Small intestine (tissue), 7 donors: ENCODE measurements around the gene CAMK2B. TPM values are rescaled to one million over a fixed set of nuclear protein-coding genes. Genes with fewer than 3 reads are reported as not detected.

ENCODE experiments used
- DNase-seq, 2 donors: peaks; one replicate each; pipeline versions ENCODE4 v3.0.0 to v3.0.0-alpha.2; 2013
- FAIRE-seq: peaks from 2 replicates; lab custom pipeline; 2012; peaks lifted over from hg19 to GRCh38; lab: Jason Lieb, UNC
- H3K27ac ChIP-seq, 3 donors: one replicate each; pipeline ENCODE4 v1.5.1; 2013; ENCODE audit warnings: low read length in 2 of 3, mild to moderate bottlenecking in 2 of 3, control low read depth in 1 of 3, inconsistent platforms in 1 of 3, low read depth in 1 of 3, moderate library complexity in 1 of 3
- H3K27me3 ChIP-seq, 3 donors: one replicate each; pipeline ENCODE4 v1.6.1; 2013; ENCODE audit warnings: low read length in 3 of 3, inconsistent platforms in 1 of 3; ENCODE audit not compliant: control insufficient read depth in 3 of 3, insufficient read depth in 3 of 3
- H3K36me3 ChIP-seq, 3 donors: one replicate each; pipeline ENCODE4 v1.6.1; 2013; ENCODE audit warnings: low read length in 3 of 3, inconsistent platforms in 1 of 3, low read depth in 1 of 3, mild to moderate bottlenecking in 1 of 3, moderate library complexity in 1 of 3; ENCODE audit not compliant: control insufficient read depth in 3 of 3, insufficient read depth in 2 of 3
- H3K4me1 ChIP-seq, 3 donors: one replicate each; pipeline ENCODE4 v1.6.1; 2013; ENCODE audit warnings: low read length in 2 of 3, inconsistent platforms in 1 of 3, low read depth in 1 of 3, mild to moderate bottlenecking in 1 of 3, moderate library complexity in 1 of 3; ENCODE audit not compliant: control insufficient read depth in 3 of 3, insufficient read depth in 2 of 3
- H3K4me3 ChIP-seq, 3 donors: one replicate each; pipeline ENCODE4 v1.5.1; 2013; ENCODE audit warnings: low read length in 3 of 3, control low read depth in 1 of 3, inconsistent platforms in 1 of 3, low read depth in 1 of 3, mild to moderate bottlenecking in 1 of 3, moderate library complexity in 1 of 3
- H3K9me3 ChIP-seq, 2 donors: one replicate each; pipeline ENCODE4 v1.6.1; 2013; ENCODE audit warnings: low read depth in 1 of 2, low read length in 1 of 2; ENCODE audit not compliant: control insufficient read depth in 2 of 2, insufficient read depth in 1 of 2
- WGBS, 3 donors: extraction: QIAGEN DNeasy Blood & Tissue Kit; methylation state at CpG; one replicate each; pipeline ENCODE4 v1.1.7; 2013; 5-methylcytosine and 5-hydroxymethylcytosine counted together
- polyA plus RNA-seq, 4 donors: library from polyadenylated mRNA; stranded (reverse) in 3 of 4; unstranded in 1 of 4; fragments of 200-250 nt in 3 of 4; fragments of 120-200 nt in 1 of 4; gene quantifications; one replicate each; pipeline versions ENCODE4 v1.2.1 to v1.2.3, GENCODE V29; 2013
- donor health status: healthy with polysubstance abuse.
- donor health status: control.
- donor health status: control.
- donor health status: Bipolar disorder and iron deficiency.
- donor health status: healthy.

The CAMK2B gene
- polyA plus RNA-seq, 4 donors: 1.3 to 1.8 (median 1.5) TPM

DNA sequence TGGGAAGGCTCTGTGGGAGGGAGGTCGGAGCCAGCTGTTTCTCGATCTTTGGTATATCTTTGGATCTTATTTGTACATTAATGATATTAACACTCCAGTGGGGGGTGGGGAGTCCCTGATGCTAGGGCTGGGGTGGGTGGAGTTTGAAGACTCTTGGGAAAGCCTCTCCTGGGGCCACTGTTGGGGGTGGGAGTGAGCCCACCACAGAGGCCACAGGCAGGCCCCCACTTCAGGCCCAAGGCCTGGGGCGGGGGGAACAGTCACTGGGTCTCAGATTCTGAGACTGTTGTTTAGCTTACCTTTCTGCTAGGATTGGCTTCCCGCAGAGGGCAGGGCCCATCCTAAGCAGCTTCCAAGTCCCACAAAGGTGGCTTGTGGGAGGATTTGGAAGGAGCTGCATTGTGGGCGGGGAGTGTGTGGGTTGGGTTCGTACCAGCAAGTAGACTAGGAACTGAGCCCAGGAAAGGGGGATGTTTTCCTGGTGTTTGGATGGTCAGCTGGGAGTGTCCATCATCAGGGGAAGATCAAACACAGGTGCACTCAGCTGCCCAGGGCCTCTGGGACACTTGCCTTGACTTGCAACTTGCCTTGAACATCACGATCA lies 112.7 kb downstream of the CAMK2B start:
- 87 to 93% (median 90%) methylated on average over 7 of the region's 7 CpGs for WGBS, 3 donors
- FAIRE-seq (no peak), DNase-seq (no peak)
- no peak overlapping the region for H3K4me3 ChIP-seq
- no peaks in the 10 kb centered on the region for H3K27me3 ChIP-seq
- H3K36me3 ChIP-seq: peaks cover 20 to 64% (median 39%) of the 10 kb centered on the region in 3 donors
- H3K9me3 ChIP-seq: no peaks in the 10 kb centered on the region
- H3K27ac ChIP-seq: no peak overlapping the region
- peaks cover 0 to 17% (median 0%) of the 10 kb centered on the region in 3 donors for H3K4me1 ChIP-seq

DNA sequence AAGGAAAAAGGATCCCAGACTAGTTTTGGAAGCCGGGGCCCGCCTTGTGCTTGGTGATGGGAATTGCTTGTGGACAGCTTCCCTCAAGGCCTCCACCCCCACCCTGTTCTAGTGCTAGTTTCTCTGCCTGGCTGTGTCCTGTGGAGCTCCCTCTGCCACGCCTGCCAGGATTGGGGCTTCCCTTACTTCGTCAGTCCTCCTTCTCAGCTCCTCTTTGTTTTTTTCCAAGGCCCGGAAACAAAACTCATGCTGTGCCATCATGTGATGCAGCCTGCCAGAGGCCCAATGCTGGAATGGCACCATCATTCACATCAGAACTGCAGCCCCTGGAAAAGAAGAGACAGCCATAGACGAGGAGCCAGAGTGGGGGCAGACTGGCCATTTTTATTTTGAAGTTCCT lies 113.4 kb downstream of the CAMK2B start:
- H3K4me3 ChIP-seq: no peak overlapping the region
- no peak for FAIRE-seq
- H3K9me3 ChIP-seq: no peaks in the 10 kb centered on the region
- no peak for DNase-seq
- no peak overlapping the region for H3K27ac ChIP-seq
- WGBS, 3 donors: 90 to 96% (median 91%) methylated on average over 6 of the region's 6 CpGs
- H3K36me3 ChIP-seq: peaks cover 20 to 70% (median 39%) of the 10 kb centered on the region in 3 donors
- no peaks in the 10 kb centered on the region for H3K27me3 ChIP-seq
- peaks cover 0 to 17% (median 0%) of the 10 kb centered on the region in 3 donors for H3K4me1 ChIP-seq

DNA sequence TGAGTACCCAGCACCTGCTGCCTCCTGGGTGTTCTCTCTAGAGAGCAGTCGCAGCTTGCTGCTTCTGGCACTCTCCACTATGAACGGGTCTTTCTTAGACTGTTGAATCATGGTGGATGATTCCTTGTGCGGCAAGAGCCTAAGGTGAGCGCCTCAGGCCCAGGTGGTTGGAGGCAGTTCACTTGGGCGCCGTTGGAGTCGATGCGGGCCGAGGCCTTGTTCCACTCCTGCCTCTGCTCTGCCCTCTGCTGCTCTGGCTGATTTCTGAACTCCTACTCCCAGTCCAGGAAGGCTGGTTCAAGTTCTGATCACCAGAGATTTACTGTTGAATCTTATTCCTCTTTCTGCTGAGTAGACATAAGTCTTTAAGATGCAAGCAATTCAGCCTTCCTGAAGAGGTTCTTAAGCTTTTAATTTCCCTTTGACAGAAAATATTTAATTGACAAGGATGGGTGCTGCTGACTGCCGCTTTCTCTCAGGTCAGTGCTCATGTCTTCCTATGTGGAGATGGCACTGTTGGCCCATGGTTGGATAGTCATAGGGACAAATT lies 114.2 kb downstream of the CAMK2B start:
- Histone ChIP-seq H3K36me3 (peaks cover 20 to 76% (median 39%) of the 10 kb centered on the region in 3 donors), H3K27ac (no peak overlapping the region), H3K4me3 (no peak overlapping the region), H3K9me3 (no peaks in the 10 kb centered on the region), H3K4me1 (peaks cover 0 to 12% (median 0%) of the 10 kb centered on the region in 3 donors), H3K27me3 (no peaks in the 10 kb centered on the region)
- no peak for FAIRE-seq
- 93 to 95% (median 93%) methylated on average over 10 of the region's 10 CpGs for WGBS, 3 donors
- DNase-seq: no peak

DNA sequence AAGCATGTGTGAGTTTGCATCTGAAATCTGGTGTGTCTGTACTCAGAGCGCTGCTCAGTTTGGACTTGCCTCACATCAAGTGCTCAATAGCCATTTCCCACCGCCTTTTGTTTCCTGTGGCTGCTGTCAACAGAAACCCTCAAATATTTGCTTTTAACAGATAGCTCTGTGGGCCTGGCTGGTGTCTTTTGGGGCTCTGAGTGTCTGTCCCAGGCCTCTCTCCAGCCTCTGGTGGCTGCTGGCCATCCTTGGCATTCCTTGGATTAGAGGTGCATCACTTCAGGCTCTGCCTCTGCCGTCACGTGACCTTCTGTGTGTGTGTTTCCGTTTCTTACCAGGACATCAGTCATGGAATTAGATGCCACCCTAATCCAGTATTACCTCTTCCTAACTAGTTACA lies 115.3 kb downstream of the CAMK2B start:
- peaks cover 24 to 82% (median 39%) of the 10 kb centered on the region in 3 donors for H3K36me3 ChIP-seq
- no peak overlapping the region for H3K27ac ChIP-seq
- no peak overlapping the region for H3K4me3 ChIP-seq
- DNase-seq: no peak
- no peaks in the 10 kb centered on the region for H3K27me3 ChIP-seq
- H3K4me1 ChIP-seq: peaks cover 0 to 5% (median 0%) of the 10 kb centered on the region in 3 donors
- WGBS, 3 donors: 92 to 94% (median 94%) methylated on average over 5 of the region's 5 CpGs
- H3K9me3 ChIP-seq: no peaks in the 10 kb centered on the region
- FAIRE-seq: no peak

DNA sequence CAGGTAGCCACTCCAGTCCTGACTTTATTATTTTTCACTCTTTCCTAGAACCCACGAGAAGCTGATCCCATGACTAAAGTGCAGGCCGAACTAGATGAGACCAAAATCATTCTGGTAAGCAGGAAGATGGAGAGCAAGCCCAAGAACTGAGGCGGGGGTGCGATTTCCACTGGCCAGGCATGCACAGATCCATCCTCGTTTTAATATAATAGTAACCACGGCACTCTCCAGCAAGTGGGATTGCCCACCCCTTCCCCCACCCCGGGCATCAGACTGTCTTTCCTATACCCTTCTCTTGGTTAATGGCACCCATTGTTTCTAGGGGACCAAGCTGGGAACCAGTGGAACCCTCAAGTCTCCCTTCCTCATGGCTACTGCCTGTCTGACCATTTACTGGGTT lies 117.3 kb downstream of the CAMK2B start:
- Histone ChIP-seq H3K9me3 (no peaks in the 10 kb centered on the region), H3K27me3 (no peaks in the 10 kb centered on the region), H3K36me3 (peaks cover 24 to 73% (median 43%) of the 10 kb centered on the region in 3 donors), H3K4me3 (no peak overlapping the region), H3K27ac (no peak overlapping the region), H3K4me1 (peaks cover 0 to 17% (median 4%) of the 10 kb centered on the region in 3 donors)
- no peak for FAIRE-seq
- no peak for DNase-seq
- WGBS, 3 donors: 92 to 95% (median 93%) methylated on average over 7 of the region's 7 CpGs

DNA sequence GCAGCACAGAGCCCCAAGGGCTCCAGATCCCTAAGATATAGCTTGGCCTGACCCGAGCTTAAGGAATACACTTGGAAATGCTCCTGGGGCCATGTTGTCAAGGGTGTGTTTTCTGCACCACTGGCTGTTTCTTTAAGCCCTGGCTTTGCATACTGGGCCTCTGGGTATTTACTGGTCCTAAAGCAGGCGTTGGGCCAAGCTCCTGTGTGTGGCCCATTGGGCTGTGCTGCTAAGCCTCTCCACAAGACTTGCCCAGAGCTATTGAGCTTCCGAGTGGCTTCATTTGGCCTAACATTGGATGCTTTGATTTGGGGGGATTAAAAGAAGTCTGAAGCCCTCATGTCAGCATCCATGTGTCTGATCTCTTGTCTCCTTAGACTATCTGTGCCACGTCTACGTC lies 119.4 kb downstream of the CAMK2B start:
- H3K36me3 ChIP-seq: peaks cover 18 to 52% (median 32%) of the 10 kb centered on the region in 3 donors
- H3K9me3 ChIP-seq: no peaks in the 10 kb centered on the region
- no peak overlapping the region for H3K27ac ChIP-seq
- H3K4me1 ChIP-seq: peaks cover 4 to 17% (median 7%) of the 10 kb centered on the region in 3 donors
- H3K4me3 ChIP-seq: no peak overlapping the region
- peaks cover 0 to 2% (median 0%) of the 10 kb centered on the region in 3 donors for H3K27me3 ChIP-seq
- WGBS, 3 donors: 94 to 96% (median 95%) methylated on average over 5 of the region's 5 CpGs
- FAIRE-seq (no peak), DNase-seq (no peak)

DNA sequence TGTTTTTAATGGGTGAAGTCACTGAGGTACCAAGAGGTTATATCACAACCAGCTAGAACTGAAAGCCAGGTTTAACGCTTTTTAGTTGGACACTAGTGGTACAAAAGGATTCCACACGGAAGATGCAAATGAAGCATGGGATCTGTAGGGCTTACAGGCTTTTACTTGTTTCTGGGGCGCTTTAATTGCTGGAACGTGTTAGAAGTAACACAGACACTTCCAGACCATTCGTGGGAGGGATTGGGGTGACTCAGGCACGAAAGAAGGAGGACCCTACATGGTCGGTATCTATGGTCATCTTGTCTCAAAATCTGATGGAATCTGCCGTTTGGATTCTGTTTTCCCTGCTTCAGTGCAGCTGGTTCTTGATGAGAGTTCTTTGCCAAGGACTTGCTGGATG lies 123.6 kb downstream of the CAMK2B start:
- Histone ChIP-seq H3K27ac (no peak overlapping the region), H3K4me3 (peak overlapping the region; percentile 83 to 94 (median 85)), H3K4me1 (peaks cover 4 to 17% (median 7%) of the 10 kb centered on the region in 3 donors), H3K36me3 (peaks cover 5 to 14% (median 6%) of the 10 kb centered on the region in 3 donors), H3K9me3 (no peaks in the 10 kb centered on the region), H3K27me3 (peaks cover 0 to 5% (median 3%) of the 10 kb centered on the region in 3 donors)
- 24 to 36% (median 28%) methylated on average over 8 of the region's 8 CpGs for WGBS, 3 donors
- DNase-seq (no peak), FAIRE-seq (no peak)

DNA sequence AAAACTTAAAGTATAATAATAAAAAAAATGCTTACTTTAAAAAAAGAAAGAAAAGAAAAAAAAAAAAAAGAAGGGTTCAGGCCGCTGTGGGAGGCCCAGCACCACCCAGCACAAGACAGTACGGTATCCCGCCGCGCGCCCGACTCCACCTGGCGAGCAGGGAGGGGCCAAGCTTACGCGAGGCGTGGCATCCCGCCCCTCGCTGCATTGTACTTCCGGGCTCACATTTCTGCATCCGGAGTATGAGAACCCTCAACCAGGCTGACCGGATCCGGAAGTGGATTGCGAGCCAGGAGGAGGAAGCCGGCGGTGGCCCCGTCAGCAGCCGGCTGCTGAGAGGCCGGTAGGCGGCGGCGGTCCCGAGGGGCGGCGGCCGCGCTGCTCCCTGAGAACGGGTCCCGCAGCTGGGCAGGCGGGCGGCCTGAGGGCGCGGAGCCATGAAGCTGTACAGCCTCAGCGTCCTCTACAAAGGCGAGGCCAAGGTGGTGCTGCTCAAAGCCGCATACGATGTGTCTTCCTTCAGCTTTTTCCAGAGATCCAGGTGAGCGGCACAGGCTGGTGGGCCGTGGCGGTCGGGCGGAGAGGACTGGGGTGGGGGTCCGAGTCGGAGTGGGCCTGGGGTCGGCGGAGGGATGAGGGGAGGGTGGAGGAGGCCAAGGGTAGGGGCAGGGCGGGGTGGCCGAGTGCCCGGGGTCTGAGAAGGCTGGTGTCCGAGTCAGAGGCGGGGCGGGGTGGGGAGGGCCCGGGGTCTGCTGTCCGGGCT lies 124.5 kb downstream of the CAMK2B start, which contains the start of gene YKT6:
Gene YKT6 (plus strand): TSS at position 280 of the 763 bp plus-strand sequence. CDS start 158 bp downstream, at position 438.
- DNase-seq (peak; percentile 98), FAIRE-seq (no peak)
- Histone ChIP-seq H3K9me3 (no peaks in the 10 kb centered on the region), H3K4me1 (peaks cover 4 to 17% (median 7%) of the 10 kb centered on the region in 3 donors), H3K27me3 (peaks cover 0 to 5% (median 3%) of the 10 kb centered on the region in 3 donors), H3K4me3 (peak within 1 kb of the TSS; percentile 83 to 94 (median 85)), H3K27ac (peak within 1 kb of the TSS; percentile 63 to 88 (median 73)), H3K36me3 (peaks cover 2 to 6% (median 6%) of the 10 kb centered on the region in 3 donors)
- 0 to 1% (median 0%) methylated on average over 48 to 58 of the region's 58 CpGs for WGBS, 3 donors
